HepG2 (cell line): Measurements from ENCODE around the gene CYP4F12. TPM values are rescaled to one million over a fixed set of nuclear protein-coding genes. Genes with fewer than 3 reads are reported as not detected.

Experiments
- DR1 ChIP-seq: sonication (generic); formaldehyde crosslinking; IDR thresholded peaks from 2 replicates; pipeline ENCODE4 v1.8.0; 2021; ENCODE audit warnings: mild to moderate bottlenecking, missing genetic modification reagents, inconsistent platforms
- GATAD1 ChIP-seq: IDR thresholded peaks from 2 replicates; pipeline ENCODE4 v1.6.1; 2016; ENCODE audit warnings: missing genetic modification reagents, missing compliant biosample characterization
- HDAC2 ChIP-seq: sonication (generic); formaldehyde crosslinking; IDR thresholded peaks from 2 replicates; pipeline ENCODE4 v1.4.0; 2020; ENCODE audit warnings: missing genetic modification reagents
- HNRNPLL ChIP-seq: fragments of 200-400 bp; formaldehyde crosslinking; IDR thresholded peaks from 2 replicates; pipeline ENCODE4 v1.6.1; 2017; ENCODE audit warnings: mild to moderate bottlenecking, low read depth, low read length; ENCODE audit not compliant: poor library complexity, severe bottlenecking
- JUND ChIP-seq: sonication (generic); formaldehyde crosslinking; IDR thresholded peaks from 2 replicates; pipeline ENCODE4 v1.8.0; 2022; ENCODE audit warnings: mild to moderate bottlenecking, missing genetic modification reagents
- KDM1A ChIP-seq: IDR thresholded peaks from 2 replicates; pipeline ENCODE4 v1.6.1; 2016; ENCODE audit warnings: missing compliant biosample characterization
- KLF13 ChIP-seq: sonication (generic); formaldehyde crosslinking; IDR thresholded peaks from 2 replicates; pipeline ENCODE4 v1.4.0; 2020; ENCODE audit warnings: mild to moderate bottlenecking, missing genetic modification reagents
- NFYB ChIP-seq: sonication (generic); formaldehyde crosslinking; IDR thresholded peaks from 2 replicates; pipeline ENCODE4 v1.4.0; 2020; ENCODE audit warnings: missing genetic modification reagents
- PCBP1 ChIP-seq: fragments of 200-400 bp; formaldehyde crosslinking; IDR thresholded peaks from 2 replicates; pipeline ENCODE4 v1.6.1; 2017; ENCODE audit warnings: mild to moderate bottlenecking, low read depth, low read length, borderline replicate concordance
- TCF7 ChIP-seq: sonication (generic); IDR thresholded peaks from 2 replicates; pipeline ENCODE4 v1.6.1; 2016; ENCODE audit warnings: antibody characterized with exemption, low read depth
- ZFP91 ChIP-seq: sonication (generic); formaldehyde crosslinking; IDR thresholded peaks from 2 replicates; pipeline ENCODE4 v1.9.0; 2022; ENCODE audit warnings: missing genetic modification reagents, mild to moderate bottlenecking, borderline replicate concordance
- ZNF180 ChIP-seq: sonication (generic); formaldehyde crosslinking; IDR thresholded peaks from 2 replicates; pipeline ENCODE4 v1.4.0; 2020; ENCODE audit warnings: low read depth, missing genetic modification reagents, borderline replicate concordance
- ZNF605 ChIP-seq: sonication (generic); formaldehyde crosslinking; IDR thresholded peaks from 2 replicates; pipeline ENCODE4 v1.8.0; 2022; ENCODE audit warnings: mild to moderate bottlenecking, missing genetic modification reagents
- polyA plus RNA-seq, 8 experiments: library from polyadenylated mRNA; depleted of rRNA in 3 of 8; stranded (reverse) in 7 of 8; unstranded in 1 of 8; fragments of >200 nt; fragmentation: Illumina TruSeq in 4 of 8; extraction: Trizol in 4 of 8; gene quantifications; 2 replicates each; pipeline versions ENCODE4 v1.2.1 to v1.2.3, GENCODE V29; 2011 to 2016; ENCODE audit warnings: low read depth in 4 of 8, missing spikeins in 1 of 8, mixed read lengths in 1 of 8; ENCODE audit not compliant: insufficient read depth in 1 of 8
- total RNA-seq, 5 experiments: library from RNA; depleted of rRNA; stranded (reverse); fragments of >200 nt; fragmentation: Illumina TruSeq; extraction: Trizol; gene quantifications; 2 replicates each; pipeline ENCODE4 v1.2.3, GENCODE V29; 2016; ENCODE audit warnings: low read depth in 1 of 5
- TF ChIP-seq, protein P1 (sequence below), 2 experiments: fragments of 450-650 bp in 1 of 2; sonication (generic) in 1 of 2; formaldehyde crosslinking; IDR thresholded peaks; 2 replicates each; pipeline versions ENCODE4 v1.5.0 to v1.8.0; 2020 to 2022; ENCODE audit warnings: mild to moderate bottlenecking in 1 of 2, missing genetic modification reagents in 1 of 2
- TF ChIP-seq, protein P2 (sequence below): sonication (generic); IDR thresholded peaks from 2 replicates; pipeline ENCODE4 v1.6.1; 2016; ENCODE audit warnings: low read depth, borderline replicate concordance

Gene CYP4F12
- total and polyA plus RNA-seq, 2 of the 13 experiments (the other 11 are each of a cell fraction or from before 2014, with no cell fraction given): 29.9 to 30.8 TPM

DNA sequence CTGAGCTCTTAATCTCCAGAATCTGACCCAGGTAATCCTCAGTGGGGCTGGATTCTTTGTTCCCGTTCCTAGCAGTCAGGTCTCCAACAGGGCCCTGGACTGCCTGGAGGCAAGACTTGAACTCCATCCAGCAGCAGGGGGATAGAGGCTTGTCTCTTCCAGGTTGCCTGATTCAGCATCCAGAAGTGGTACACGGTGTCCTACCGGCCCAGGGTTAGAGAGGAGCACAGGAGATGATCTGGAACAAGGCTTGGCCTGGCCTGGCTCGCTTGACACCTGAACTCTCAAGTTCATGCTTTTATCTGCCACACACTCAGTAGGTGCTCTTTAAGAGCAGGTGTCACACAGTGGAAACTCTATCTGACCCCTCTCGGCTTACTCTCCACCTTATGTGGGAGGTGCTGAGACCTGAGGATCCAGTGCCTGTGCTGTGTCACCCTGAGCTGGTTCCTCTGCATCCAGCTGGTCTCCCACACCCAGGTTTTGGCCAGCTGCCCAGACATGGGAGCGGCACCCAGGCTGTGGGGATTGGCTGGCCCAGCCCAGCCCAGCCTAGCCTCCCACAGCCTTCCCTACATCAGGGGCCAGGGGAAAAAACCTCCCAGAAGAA, 32.5 kb upstream of the CYP4F12 start, which contains the start of gene CYP4F3 (continued):
- TF ChIP-seq, protein P1, sequence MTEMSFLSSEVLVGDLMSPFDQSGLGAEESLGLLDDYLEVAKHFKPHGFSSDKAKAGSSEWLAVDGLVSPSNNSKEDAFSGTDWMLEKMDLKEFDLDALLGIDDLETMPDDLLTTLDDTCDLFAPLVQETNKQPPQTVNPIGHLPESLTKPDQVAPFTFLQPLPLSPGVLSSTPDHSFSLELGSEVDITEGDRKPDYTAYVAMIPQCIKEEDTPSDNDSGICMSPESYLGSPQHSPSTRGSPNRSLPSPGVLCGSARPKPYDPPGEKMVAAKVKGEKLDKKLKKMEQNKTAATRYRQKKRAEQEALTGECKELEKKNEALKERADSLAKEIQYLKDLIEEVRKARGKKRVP (CRISPR knock-in tag; IDR thresholded peaks at IDR 0.05): no peak
- TF ChIP-seq ZFP91 (CRISPR knock-in tag): peak; percentile 75
- no peak for TF ChIP-seq ZNF180 (CRISPR knock-in tag)
- TF ChIP-seq PCBP1: 0 out of 2 replicates have a peak, but pooled peaks have one; percentile 22
- 0 out of 2 replicates have a peak, but pooled peaks have one; percentile 14 for TF ChIP-seq KDM1A (CRISPR knock-in tag)
- no peak for TF ChIP-seq KLF13 (CRISPR knock-in tag)
- 0 out of 2 replicates have a peak, but pooled peaks have one; percentile 11 for TF ChIP-seq HDAC2 (CRISPR knock-in tag)
- TF ChIP-seq HNRNPLL: peak; percentile 6
- TF ChIP-seq DR1 (CRISPR knock-in tag): no peak
- peak; percentile 62 for TF ChIP-seq NFYB
- TF ChIP-seq, protein P2, sequence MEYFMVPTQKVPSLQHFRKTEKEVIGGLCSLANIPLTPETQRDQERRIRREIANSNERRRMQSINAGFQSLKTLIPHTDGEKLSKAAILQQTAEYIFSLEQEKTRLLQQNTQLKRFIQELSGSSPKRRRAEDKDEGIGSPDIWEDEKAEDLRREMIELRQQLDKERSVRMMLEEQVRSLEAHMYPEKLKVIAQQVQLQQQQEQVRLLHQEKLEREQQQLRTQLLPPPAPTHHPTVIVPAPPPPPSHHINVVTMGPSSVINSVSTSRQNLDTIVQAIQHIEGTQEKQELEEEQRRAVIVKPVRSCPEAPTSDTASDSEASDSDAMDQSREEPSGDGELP: peak; percentile 93; the same call in 1 of the 2 replicates
- TF ChIP-seq JUND (CRISPR knock-in tag): no peak
- TF ChIP-seq TCF7: no peak
- 0 out of 2 replicates have a peak, but pooled peaks have one; percentile 9 for TF ChIP-seq GATAD1
- no peak for TF ChIP-seq ZNF605 (CRISPR knock-in tag)
